GM10847 (cell line): ENCODE results near the gene RBBP4.

Source experiments
- POLR2A ChIP-seq: IDR thresholded peaks from 2 replicates; pipeline ENCODE4 v1.6.1; 2011; ENCODE audit not compliant: insufficient read length; ENCODE audit errors: extremely low read depth

Gene RBBP4

DNA sequence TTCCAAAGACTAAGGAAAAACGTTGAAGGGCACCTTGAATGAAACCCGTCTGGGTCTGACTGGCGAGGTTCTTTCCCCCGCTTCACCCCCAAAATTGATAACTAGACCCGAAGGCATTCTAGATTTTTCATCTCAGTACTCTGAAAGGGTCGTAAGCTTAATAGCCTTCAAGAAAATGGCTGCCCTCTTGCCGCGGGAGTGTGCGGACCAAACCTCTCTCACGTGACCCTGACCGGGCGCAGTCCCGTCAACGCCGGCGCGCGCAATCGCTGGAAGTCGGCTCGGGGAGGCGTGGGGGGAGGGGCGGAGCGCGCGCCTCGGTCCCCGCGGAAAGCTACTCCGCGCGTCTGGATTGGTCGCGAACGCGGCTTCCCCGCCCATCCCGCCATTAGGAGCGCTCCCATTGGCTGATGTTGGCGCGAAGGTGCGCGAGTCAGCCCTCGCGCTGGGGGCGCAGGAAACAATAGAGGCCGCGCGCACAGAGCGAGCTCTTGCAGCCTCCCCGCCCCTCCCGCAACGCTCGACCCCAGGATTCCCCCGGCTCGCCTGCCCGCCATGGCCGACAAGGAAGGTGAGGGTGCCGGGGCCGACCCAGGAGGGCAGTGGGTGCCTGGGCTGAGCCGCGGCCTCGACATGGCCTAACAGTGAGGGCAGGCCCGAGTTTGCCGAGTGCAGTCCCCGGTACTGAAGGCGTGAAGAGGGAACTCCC, at the start of gene RBBP4:
RBBP4 (plus strand) TSS at position 457 of the 709 bp plus-strand sequence; CDS start at position 556, 99 bp downstream.
- peak; percentile 67 for TF ChIP-seq POLR2A

DNA sequence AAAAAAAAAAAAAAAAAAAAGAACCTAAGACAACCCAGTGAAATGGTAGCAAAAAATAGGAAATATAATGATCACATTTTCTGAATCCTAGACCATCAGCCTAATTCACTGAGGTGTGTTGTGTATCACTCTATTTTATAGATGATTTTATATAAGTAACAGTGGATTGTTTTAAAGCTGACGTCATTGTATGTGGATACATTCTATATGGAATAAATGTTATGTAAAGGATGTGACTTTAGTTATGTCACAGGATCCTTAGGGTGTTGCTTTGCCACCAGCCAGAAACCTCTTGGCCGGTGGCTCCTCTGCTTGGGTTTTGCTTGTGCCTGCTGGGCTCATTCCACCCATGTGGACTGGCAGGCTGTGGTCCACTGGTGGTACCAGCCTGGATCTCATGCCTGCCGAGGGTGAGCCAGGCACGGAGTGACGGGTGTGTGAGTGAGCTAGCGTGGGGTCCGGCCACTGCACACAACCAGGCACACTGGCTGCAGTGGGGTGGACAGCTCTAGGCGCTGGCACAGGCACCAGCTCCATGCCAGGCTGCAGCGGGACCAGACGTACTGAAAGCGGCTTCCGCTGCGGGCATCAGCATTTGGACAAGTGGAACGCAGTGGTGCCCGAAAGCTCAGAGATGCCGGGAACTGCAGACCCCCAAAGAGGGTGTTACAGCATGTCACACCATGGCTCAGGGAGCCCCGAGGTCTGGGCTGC, 45.1 kb upstream of the RBBP4 start:
- TF ChIP-seq POLR2A = no peak

DNA sequence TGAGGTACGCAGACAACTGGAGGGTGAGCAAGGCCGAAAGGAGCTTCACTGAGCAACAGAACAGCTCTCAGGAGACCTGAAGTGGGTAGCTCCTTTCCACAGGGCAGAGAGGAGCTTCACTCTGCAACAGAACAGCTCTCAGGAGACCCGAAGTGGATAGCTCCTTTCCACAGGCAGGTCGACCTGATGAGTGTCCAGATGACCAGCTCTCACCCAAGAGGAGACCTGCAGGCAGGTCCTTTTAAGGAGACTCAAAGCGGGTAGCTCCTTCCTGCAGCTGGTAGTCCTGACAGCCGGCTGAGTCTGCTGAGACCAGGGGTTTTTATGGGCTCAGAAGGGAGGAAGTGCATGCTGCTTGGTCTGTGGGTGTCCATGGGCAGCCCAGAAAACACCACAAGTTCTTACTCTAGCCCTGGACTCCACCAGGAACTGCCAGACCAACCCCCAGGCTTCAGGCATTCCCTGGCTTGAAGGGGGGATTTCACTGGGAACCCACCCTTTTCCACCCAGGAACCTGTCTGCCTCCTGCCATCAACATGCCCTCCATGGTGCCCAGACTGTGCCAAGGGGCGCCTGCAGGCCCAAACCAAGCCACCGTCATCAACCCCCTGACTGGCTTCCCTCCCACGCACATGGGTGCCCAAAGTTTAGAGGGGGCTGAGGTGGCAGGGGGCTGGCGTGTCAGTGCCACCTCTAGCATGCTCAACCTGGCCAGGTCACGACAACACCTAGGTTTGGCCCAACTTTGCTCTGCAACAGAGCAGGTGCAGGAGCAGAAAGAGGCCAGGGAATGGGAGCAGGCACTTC, 44.2 kb upstream of the RBBP4 start:
- TF ChIP-seq POLR2A = no peak

DNA sequence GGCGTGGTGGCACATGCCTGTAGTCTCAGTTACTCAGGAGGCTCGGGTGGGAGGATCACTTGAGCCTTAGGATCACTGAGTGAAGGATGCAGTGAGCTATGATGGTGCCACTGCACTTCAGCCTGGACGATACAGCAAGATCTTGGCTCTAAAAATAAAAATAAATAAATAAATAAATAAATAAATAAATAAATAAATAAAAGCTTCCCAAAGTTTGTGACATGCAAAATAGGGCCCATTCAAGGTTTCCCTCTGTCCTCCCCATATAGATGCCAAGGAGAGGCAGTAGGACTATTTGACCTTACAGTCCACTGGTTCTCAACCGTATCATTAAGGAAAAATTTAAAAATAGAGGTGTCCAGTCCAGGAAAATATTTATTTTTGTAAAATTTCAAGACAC, 41.8 kb upstream of the RBBP4 start:
- TF ChIP-seq POLR2A = no peak

DNA sequence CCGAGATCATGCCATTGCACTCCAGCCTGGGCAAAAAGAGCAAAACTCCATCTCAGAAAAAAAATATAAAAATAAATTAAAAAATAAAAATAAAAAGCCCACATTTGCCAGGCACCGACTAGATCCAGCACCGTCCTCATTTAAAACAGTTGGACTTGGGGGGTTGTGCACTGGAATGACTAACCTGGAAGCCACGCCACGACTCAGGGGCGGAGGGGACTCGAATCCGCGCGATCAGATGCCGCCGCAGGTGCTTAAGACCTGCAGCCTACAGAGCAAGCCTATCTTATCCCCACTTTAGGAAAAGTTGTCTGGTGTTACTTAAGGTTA, 39.2 kb upstream of the RBBP4 start:
- no peak for TF ChIP-seq POLR2A

DNA sequence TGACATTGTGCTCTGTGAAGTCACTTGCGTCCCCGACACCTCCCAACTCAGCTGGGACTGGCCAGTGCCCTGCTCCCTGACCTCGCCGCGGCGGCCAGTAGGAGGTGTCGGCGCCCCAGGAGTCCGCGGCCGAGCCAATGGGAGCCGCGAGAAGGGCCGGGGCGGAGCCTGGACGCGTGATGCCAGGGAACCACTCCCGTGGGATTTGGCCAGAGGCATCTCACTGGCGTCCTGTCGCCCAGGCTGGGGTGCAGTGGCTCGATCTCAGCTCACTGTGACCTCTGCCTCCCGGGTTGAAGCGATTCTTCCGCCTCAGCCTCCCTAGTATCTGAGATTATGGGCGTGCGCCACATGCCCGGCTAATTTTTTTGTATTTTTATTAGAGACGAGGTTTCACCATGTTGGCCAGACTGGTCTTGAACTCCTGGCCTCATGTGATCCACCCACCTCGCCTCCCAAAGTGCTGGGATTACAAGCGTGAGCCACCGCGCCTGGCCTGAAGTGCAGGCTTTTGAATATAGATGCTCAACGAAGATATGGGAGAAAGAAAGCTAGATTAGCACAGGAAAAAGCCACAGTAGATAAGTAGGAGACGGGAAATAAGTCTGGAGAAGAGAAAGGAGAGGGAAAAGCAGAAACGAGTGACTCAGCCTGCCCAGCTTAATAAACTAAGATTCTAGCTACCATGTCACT, 38.7 kb upstream of the RBBP4 start:
- peak; percentile 13 for TF ChIP-seq POLR2A

DNA sequence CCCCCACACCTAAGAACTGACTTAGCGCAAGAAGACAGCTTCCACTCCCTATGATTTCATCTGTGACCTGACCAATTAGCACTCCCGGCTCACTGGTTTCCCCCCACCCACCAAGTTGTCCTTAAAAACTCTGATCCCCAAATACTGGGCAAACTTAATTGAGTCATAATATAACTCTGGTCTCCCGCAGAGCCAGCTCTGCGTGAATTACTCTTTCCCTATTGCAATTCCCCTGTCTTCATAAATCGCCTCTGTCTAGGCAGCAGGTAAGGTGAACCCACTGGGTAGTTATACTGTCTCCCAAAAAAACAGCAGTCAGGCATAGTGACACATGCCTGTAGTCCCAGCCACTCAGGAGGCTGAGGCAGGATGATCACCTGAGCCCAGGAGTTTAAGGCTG, 37.5 kb upstream of the RBBP4 start:
- TF ChIP-seq POLR2A = no peak

DNA sequence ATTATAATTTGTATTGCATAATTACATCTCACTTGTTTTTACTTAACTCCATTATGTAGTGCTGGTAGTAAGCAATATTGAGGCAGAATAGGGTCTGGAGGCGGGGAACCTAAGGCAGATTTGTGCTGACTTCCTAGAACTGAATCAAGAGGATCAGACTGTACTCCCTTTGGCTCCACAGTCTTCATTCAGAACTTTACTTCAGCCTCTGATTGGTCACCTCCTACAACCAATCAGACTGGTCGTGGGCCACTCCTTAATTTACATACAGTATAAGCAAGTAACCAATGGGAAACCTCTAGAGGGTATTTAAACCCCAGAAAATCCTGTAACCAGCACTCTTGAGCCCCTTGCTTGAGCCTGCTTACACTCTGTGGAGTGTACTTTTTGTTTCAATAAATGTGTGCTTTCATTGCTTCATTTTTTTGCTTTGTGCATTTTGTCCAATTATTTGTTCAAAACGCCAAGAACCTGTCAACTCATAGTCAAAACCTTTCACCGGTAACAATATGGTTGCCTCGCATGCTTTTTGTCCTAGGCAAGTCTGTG, 32.3 kb upstream of the RBBP4 start:
- TF ChIP-seq POLR2A = no peak

DNA sequence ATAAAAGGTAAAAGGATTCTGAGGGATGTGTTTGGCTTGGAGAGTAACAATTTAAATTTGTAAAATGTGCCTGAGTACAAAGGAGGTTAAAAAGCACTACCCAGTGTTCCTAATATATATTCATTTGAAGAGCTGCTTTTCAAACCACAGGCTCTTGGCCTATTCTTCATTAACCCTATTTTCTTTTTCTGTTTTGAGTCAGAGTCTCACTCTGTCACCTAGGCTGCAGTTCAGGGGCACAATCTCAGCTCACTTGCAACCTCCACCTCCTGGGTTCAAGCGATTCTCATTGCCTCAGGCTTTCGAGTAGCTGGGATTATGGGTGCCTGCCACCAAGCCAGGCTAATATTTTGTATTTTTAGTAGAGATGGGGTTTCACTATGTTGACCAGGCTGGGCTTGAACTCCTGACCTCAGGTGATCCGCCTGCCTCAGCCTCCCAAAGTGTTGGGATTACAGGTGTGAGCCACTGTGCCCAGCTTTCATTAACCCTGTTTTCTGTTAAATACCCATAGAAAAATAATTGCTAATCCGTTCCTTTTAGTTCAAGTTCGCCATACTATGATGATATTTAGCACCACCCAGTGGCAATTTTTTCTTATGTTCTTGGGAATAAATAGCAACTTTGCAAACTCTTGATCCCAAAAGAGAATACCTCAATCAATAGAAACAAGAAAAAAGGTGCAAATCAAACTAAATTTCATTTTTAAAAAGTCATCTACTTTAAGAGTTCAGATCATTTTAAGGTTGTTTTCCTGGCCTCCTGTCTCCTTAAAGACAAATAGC, 31.1 kb upstream of the RBBP4 start:
- TF ChIP-seq POLR2A = no peak

DNA sequence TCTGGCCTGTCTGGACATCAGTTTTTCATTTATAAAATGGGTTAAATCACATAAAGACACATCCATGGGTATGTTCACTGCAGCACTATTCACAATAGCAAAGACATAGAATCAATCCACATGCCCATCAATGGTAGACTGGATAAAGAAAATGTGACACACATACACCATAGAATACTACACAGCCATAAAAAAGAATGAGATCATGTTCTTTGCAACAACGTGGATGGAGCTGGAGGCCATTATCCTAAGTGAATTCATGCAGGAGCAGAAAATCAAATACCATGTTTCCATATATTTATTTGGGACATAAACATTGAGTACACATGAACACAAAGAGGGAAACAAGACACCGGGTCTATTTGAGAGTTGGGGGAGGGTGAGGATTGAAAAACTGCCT, 28.8 kb upstream of the RBBP4 start:
- TF ChIP-seq POLR2A = no peak

DNA sequence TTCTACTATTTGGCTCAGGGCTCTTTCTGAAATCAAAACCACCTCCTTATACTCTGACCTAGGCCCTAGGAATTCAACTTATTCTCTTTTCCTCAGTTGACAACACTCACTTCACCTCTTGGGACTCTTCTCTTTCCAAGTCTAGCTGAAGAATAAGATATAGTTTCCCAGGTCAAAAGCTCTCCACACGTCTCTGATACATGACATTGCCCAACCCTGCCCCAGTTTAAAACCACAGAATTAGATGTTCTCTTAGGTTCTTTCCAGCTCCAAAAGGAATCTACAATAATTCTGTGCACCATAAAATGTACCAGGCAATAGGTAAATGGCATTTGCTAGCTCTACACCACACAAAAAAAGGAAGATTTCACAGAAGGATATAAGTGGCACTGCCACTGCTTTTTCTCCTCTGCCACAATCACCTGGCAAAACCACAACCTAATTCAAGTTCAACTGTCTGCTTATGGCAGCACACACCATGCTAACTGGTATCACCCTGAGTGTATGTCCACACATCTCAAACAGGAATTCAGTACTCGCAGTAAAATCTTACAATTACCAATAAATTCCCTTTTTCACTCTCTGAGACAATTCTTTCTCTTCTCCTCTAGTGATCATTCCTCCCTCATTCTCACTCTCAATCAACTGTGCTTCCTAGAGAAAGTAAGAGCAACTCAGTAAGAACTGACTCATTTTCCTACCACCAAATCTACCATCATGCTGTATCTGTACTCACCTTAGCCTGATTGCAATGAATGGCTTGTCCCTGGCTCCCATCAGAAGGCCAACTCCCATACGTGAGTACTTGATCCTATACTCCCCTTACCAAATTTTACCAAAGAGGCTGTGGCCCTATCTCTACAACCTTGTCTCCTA, 28.0 kb upstream of the RBBP4 start:
- TF ChIP-seq POLR2A = no peak

DNA sequence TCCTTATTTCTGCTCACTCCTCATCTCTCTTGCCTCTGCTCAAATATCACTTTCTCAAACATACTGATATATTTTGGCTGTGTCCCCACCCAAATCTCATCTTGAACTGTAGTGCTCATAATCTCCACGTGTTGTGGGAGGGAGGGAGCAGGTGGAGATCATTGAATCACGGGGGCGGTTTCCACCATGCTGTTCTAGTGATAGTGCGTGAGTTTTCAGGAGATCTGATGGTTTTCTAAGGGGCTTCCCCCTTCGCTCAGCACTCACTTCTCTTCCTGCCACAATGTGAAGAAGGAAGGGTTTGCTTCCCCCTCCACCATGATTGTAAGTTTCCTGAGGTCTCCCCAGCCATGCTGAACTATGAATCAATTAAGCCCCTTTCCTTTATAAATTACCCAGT, 27.2 kb upstream of the RBBP4 start:
- TF ChIP-seq POLR2A = no peak

DNA sequence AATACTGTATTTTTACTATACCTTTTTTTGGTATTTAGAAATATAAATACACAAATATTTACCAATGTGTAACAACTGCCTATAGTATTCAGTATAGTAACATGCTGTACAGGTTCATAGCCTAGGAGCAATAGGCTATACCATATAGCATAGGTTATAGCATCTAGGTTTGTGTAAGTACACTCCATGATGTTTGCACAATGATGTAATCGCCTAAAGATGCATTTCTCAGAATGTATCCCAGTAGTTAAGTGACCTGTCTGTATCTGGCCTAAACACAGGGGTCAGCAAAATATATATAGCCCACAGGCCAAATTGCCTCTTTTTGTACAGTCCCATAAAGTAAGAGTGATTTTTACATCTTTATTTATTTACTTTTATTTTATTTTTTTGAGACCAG, 24.8 kb upstream of the RBBP4 start:
- TF ChIP-seq POLR2A = no peak
